Measurements from ENCODE around the gene AUTS2.
A peak's percentile ranks its signal among the peaks of the same experiment; 100 is the strongest.
"Not testable (repeated sequence)": the region's sequence is repeated elsewhere in the genome, so short reads cannot be mapped to it uniquely, and the experiment has no call there.

AUTS2 gene

DNA sequence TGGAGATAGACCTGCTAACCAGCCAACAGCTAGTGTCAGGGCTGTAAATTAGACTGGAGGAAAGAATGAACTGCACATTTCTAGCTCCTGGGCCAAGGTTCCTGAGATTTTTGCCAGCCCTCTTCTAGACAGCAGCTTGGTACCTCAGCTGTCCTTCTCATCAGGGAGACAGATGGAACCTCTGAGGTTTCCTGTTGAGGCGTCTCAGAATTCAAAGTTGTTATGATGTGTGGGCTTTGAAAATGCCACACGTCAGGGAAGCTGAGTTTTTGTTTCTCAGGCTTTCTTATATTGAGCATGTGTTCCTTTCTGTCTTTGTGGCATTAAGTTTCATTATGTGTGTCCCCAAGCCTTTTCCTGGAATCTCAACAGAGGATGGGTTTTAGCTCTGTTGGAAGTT lies 736.6 kb downstream of the AUTS2 start:
- no peak for DNase-seq

- no peak for DNase-seq
Observed at GRCh38 chr7:70336536-70336935, 738.3 kb downstream of the AUTS2 start.

DNA sequence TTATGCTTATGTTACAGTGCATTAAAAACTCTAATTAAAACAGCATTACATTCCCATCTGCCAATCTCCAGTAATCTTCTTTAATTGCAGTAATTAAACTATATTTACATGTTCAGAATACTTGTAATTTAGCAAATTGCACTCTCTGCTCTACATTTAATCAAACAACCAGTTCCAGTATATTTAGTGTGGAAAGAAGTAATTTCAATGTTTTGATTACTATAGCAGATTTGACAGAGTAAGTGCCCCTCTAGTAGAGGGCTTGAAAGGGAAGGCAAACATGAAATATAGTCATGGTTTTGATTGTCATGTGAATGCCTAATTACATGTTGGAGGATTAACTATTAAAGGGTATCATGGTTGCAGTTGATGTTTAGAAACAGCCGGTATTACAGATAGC lies 739.7 kb downstream of the AUTS2 start:
- peak; percentile 63 for DNase-seq

GRCh38 chr7:70340236-70340635 lies 742.0 kb downstream of the AUTS2 start:
- no peak for DNase-seq

GRCh38 chr7:70341446-70341845 lies 743.2 kb downstream of the AUTS2 start:
- DNase-seq, result no peak

DNA sequence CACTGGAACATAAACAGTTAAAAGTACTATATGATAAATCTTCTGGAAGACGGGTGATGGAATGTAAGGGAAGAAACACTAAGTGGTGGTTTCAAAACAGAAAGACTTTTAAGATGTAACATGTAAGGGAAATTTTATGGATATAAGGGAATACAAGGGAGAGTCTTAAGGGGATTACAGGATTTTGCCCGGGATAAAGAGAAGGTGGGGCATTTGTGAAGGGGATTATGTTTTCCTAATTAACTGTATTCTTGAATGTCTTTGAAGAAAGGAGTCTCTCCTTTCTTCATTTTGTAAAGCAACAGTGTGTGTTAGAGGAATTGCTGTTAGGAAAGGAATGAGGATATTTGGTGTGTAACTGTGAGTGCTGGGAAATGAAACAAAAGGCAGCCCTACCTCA lies 745.2 kb downstream of the AUTS2 start:
- DNase-seq, result peak; percentile 86

DNA sequence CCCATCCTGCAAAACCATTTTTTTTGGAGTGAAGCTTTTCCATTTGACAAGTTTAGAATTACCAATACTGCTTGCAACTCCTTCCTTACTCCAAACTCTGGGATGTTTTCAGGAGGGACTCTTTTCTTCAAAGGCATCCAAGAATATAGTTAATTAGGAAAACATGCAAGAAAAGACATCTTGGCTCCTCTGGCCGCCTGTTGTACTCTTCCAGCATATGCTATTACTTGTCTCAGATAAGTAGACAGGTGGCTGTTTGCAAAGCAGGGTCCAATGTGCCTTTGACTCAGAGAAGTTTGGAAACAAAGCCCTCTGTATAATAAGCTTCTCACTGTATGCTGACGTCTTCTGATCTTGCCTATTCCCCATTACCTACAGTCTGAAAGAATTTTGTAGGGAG lies 746.5 kb downstream of the AUTS2 start:
- peak; percentile 68 for DNase-seq

DNA sequence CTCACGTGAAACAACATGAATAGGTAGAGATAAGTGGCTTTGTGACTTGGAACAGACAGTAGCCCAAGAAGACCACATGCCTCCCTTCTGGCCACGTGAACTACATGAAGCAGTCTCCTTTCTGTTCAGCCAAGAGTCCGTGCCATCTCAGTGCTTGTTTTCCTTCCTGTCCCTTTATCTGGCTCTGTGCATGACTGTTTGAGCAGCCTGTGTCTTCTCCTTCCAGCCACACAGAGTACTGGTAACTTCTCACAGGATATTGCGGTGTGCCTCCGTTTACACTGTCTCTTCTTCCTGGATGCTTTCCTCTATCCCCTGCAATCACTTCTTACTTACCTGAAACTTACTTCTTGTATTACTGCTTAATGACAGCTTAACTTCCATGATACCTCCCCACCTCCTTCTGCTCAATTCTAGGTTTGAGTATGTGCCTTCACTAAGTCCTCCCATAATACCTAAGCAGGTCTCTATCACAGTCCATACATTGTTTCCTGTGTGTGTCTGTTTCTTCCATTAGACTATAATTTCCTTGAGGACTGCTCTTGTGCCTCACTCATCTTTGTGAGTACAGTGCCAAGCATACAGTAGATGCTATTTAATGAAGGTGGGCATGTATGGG lies 748.7 kb downstream of the AUTS2 start:
- DNase-seq, result no peak

- no peak for DNase-seq
Observed at GRCh38 chr7:70347463-70348254, 749.4 kb downstream of the AUTS2 start.

DNA sequence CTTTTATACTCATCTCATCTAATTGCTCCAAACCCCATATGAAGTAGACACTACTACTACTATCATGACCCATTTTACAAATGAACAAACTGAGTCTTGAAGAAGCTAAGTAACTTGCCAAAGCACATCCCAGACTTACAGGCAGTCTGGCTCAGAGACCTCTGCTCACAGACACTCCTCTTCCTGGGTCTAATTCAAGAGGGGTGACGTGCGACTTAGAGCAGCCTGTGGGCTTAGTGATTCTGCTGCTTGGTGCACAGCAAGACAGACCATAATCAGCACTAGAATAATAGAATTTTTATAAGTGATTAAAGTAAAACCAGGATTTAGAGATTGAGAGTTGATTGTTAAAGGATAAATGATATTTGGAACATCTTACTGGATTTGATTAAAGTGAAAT lies 750.8 kb downstream of the AUTS2 start:
- DNase-seq, result peak; percentile 8

GRCh38 chr7:70349819-70350218 lies 751.5 kb downstream of the AUTS2 start:
- peak; percentile 46 for DNase-seq

GRCh38 chr7:70352088-70352487 lies 753.8 kb downstream of the AUTS2 start:
- no peak for DNase-seq

- peak; percentile 52 for DNase-seq
Observed at GRCh38 chr7:70352906-70353305, 754.6 kb downstream of the AUTS2 start.

GRCh38 chr7:70353330-70353945 lies 755.2 kb downstream of the AUTS2 start:
- peak; percentile 89 for DNase-seq

- DNase-seq, result peak; percentile 80
Observed at GRCh38 chr7:70353946-70354335, 755.7 kb downstream of the AUTS2 start.

DNA sequence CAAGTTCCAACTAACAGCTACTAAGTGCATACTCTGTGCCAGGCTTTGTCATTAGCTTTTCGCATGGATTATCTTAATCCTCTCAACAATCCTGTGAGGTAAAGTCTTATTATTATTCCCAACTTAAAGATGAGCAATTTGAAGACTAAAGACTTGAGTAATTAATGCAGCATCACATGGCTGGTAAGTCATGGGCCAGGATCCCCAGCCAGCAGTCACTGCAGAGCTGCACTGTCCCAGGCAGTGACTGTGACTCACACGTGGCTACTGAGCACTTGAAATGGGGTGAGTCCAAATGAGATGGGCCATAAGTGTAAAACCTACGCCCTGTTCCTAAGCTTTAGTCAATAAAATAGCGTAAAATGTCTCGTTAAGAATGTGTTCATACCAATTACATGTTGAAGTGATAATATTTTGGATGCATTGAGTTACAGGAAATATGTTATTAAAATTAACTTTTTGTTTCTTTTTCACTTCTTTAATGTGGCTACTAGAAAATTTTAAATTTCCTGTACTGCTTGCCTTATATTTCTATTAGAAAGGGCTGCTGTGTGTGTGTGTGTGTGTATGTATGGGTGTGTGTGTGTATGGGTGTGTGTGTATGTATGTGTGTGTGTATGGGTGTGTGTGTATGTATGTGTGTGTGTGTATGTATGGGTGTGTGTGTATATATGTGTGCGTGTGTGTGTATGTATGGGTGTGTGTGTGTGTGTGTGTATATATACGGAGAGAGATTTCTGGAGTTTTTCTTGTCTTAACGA lies 756.3 kb downstream of the AUTS2 start:
- peak; percentile 95 for DNase-seq

GRCh38 chr7:70355198-70356020 lies 757.1 kb downstream of the AUTS2 start:
- peak; percentile 94 for DNase-seq

GRCh38 chr7:70356085-70356786 lies 758.0 kb downstream of the AUTS2 start:
- DNase-seq, result peak; percentile 88

DNA sequence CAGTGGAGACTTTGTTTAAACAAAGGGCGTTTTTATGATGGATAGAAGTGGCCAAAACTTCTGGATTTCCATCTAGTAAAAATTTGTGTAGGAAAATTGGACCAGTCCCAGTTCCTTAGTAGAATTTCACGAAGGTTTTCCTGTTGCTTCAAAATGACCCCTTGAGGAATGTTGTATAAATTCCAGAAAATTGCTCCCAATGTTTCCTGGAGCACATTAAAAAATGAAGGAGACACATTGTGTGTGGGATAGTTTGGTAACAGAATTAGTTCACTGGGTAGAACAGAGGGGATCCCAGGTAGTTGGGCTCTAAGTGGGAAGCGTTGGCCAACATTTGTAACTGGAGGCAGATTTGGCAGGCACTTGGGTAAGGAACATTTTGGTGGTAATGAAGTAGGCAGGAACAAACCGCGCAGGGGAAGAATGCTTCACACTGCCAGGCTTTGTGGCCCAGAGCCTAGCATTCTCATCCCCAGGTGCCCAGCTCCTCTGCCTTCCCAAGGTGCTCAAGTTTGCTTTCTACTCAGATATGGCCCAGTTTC lies 758.6 kb downstream of the AUTS2 start:
- DNase-seq, result no peak

DNA sequence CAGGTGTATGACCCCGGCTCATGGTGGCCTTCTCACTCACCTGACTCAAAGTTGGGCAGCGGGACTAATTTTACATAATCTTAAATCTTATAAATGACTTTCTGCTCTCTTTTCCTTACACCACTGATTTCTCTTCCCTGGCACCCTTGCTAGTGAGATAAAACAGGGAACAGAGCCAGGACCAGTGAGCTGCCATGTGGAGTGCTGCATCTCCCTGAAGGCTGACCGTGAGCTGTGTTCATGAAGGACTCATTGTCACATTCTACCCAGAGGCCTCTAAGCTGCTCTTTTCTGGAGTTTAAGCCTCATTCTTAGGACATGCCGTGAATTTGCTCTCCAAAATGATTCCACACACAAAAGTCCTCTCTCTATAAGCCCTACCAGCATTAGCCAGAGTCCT lies 762.3 kb downstream of the AUTS2 start:
- DNase-seq, result no peak

GRCh38 chr7:70361821-70362220 lies 763.5 kb downstream of the AUTS2 start:
- DNase-seq, result no peak

GRCh38 chr7:70364393-70364792 lies 766.1 kb downstream of the AUTS2 start:
- DNase-seq, result not testable (repeated sequence)

Measured in NCI-H82 (cell line).